ENCODE measurements around the gene MAN1A1. TPM values are rescaled to one million over a fixed set of nuclear protein-coding genes. Genes with fewer than 3 reads are reported as not detected.

MAN1A1 gene
- total and polyA plus RNA-seq, 2 of the 8 experiments (the other 6 are each of a cell fraction or from before 2014, with no cell fraction given): 1.8 to 5.4 TPM

DNA sequence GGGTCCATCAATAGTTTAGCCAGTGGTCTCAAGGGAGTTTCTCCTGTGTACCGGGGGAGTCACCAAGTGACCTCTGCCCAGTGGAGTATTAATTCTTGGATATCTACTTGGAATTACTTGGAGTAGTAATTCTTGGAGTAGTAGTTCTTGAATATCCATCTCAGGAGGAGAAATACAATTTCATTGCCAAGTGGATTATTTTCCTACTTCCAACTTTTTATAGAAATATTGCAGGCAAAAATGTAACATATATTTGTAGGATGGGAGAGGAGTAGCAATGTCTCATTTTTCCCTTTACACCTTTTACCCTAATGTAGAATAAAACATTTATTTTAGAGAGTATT, 179.5 kb downstream of the MAN1A1 start (continued):
- TF ChIP-seq, protein P1, sequence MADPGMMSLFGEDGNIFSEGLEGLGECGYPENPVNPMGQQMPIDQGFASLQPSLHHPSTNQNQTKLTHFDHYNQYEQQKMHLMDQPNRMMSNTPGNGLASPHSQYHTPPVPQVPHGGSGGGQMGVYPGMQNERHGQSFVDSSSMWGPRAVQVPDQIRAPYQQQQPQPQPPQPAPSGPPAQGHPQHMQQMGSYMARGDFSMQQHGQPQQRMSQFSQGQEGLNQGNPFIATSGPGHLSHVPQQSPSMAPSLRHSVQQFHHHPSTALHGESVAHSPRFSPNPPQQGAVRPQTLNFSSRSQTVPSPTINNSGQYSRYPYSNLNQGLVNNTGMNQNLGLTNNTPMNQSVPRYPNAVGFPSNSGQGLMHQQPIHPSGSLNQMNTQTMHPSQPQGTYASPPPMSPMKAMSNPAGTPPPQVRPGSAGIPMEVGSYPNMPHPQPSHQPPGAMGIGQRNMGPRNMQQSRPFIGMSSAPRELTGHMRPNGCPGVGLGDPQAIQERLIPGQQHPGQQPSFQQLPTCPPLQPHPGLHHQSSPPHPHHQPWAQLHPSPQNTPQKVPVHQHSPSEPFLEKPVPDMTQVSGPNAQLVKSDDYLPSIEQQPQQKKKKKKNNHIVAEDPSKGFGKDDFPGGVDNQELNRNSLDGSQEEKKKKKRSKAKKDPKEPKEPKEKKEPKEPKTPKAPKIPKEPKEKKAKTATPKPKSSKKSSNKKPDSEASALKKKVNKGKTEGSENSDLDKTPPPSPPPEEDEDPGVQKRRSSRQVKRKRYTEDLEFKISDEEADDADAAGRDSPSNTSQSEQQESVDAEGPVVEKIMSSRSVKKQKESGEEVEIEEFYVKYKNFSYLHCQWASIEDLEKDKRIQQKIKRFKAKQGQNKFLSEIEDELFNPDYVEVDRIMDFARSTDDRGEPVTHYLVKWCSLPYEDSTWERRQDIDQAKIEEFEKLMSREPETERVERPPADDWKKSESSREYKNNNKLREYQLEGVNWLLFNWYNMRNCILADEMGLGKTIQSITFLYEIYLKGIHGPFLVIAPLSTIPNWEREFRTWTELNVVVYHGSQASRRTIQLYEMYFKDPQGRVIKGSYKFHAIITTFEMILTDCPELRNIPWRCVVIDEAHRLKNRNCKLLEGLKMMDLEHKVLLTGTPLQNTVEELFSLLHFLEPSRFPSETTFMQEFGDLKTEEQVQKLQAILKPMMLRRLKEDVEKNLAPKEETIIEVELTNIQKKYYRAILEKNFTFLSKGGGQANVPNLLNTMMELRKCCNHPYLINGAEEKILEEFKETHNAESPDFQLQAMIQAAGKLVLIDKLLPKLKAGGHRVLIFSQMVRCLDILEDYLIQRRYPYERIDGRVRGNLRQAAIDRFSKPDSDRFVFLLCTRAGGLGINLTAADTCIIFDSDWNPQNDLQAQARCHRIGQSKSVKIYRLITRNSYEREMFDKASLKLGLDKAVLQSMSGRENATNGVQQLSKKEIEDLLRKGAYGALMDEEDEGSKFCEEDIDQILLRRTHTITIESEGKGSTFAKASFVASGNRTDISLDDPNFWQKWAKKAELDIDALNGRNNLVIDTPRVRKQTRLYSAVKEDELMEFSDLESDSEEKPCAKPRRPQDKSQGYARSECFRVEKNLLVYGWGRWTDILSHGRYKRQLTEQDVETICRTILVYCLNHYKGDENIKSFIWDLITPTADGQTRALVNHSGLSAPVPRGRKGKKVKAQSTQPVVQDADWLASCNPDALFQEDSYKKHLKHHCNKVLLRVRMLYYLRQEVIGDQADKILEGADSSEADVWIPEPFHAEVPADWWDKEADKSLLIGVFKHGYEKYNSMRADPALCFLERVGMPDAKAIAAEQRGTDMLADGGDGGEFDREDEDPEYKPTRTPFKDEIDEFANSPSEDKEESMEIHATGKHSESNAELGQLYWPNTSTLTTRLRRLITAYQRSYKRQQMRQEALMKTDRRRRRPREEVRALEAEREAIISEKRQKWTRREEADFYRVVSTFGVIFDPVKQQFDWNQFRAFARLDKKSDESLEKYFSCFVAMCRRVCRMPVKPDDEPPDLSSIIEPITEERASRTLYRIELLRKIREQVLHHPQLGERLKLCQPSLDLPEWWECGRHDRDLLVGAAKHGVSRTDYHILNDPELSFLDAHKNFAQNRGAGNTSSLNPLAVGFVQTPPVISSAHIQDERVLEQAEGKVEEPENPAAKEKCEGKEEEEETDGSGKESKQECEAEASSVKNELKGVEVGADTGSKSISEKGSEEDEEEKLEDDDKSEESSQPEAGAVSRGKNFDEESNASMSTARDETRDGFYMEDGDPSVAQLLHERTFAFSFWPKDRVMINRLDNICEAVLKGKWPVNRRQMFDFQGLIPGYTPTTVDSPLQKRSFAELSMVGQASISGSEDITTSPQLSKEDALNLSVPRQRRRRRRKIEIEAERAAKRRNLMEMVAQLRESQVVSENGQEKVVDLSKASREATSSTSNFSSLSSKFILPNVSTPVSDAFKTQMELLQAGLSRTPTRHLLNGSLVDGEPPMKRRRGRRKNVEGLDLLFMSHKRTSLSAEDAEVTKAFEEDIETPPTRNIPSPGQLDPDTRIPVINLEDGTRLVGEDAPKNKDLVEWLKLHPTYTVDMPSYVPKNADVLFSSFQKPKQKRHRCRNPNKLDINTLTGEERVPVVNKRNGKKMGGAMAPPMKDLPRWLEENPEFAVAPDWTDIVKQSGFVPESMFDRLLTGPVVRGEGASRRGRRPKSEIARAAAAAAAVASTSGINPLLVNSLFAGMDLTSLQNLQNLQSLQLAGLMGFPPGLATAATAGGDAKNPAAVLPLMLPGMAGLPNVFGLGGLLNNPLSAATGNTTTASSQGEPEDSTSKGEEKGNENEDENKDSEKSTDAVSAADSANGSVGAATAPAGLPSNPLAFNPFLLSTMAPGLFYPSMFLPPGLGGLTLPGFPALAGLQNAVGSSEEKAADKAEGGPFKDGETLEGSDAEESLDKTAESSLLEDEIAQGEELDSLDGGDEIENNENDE (IDR thresholded peaks at IDR 0.05; ENCODE audit: insufficient replicate concordance, low read length): no peak
- TF ChIP-seq JUND (IDR thresholded peaks at IDR 0.05; ENCODE audit: low read length): no peak
- no peak for TF ChIP-seq CTCF (IDR thresholded peaks at IDR 0.05; ENCODE audit: control extremely low read depth in 1 of 3, insufficient read depth in 1 of 3, low read depth in 1 of 3, low read length in 3 of 3)
- TF ChIP-seq SP2 (IDR thresholded peaks at IDR 0.05; ENCODE audit: low read length): no peak
- TF ChIP-seq RFX5 (IDR thresholded peaks at IDR 0.05; ENCODE audit: borderline replicate concordance, low read depth, low read length): no peak
- TF ChIP-seq CTBP2 (IDR thresholded peaks at IDR 0.05; ENCODE audit: borderline replicate concordance, insufficient read depth, insufficient read length, low read length): no peak
- no peak for TF ChIP-seq RAD21 (IDR thresholded peaks at IDR 0.05 in 1 of 2, conservative IDR thresholded peaks at IDR 0.05 in 1 of 2; ENCODE audit: low read depth in 2 of 2, low read length in 2 of 2)
